ENCODE measurements around the gene LENG8. TPM values are rescaled to one million over a fixed set of nuclear protein-coding genes. Genes with fewer than 3 reads are reported as not detected.

The LENG8 gene
- total and polyA plus RNA-seq, 2 of the 4 experiments (the other 2 are of a cell fraction) = 21.1 to 93.9 TPM

DNA sequence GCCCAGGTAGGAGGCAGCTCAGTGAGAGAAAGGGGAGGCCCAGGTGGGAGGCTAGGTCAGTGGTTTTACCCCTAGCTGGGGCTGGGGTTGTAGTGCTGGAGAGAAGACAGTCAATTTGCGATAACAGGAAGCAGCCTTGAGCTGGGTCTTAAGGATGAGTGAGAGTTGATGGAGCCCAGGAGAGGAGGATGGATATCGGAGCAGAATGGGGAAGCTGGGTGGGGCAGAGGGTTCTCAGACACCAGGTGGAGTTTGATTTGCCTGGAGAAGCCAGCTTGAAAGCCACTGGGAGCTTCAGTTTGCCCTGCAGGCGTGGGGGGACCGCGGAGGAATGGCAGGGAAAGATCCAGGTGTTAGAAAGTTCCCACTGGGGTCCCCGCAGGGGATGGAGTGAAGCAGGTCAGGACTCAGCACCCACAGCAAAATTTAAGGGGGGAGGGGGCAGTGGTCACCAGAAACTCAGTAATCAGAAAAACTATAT lies 24.9 kb downstream of the LENG8 start:
- dilution Hi-C loops (cut with HindIII; ENCODE audit: low sequenced_read_pairs, unreplicated experiment) (no loop called here), intact Hi-C loops (cut with micrococcal nuclease) (loop anchor here (10.0 kb wide), 1 partner anchor 591 kb away; the partner anchor contains the start of gene RDH13), in situ Hi-C loops (cut with MboI; ENCODE audit: low sequenced_read_pairs) (loop anchor here (25.0 kb wide), 4 partner anchors 362 to 1663 kb away; partner anchors contain the start of genes NAT14, NDUFA3, OSCAR and PRPF31)
- CTCF ChIA-PET = interaction anchor here (1.4 kb wide), 1 partner anchor 8 kb away, joined by 4 read pairs; no protein-coding TSS in a partner anchor
- TF ChIP-seq MXI1 (IDR thresholded peaks at IDR 0.05; ENCODE audit: borderline replicate concordance, low read depth, low read length) = no peak
- no TSS peak for BruUV-seq (replicated peaks)
- DNase-seq (no peak), ATAC-seq (ENCODE audit: low read depth) (no peak)
- Histone ChIP-seq H2BK15ac (ENCODE audit: low read depth, low read length) (peak overlapping the region; percentile 70; the same call in 1 of the 3 replicates), H3K18ac (ENCODE audit: low read depth, low read length) (peak overlapping the region; percentile 54; the same call in 1 of the 2 replicates), H3K9me1 (ENCODE audit: insufficient read depth, low read length) (peaks cover 4% of the 10 kb centered on the region; the same call in 1 of the 2 replicates), H3K4me3 (ENCODE audit: insufficient read depth, low read depth, low read length) (no peak overlapping the region), H2BK20ac (ENCODE audit: low read depth, low read length) (peak overlapping the region; percentile 12; the same call in 1 of the 2 replicates), H2BK5ac (ENCODE audit: low read depth, low read length, poor library complexity, severe bottlenecking) (peak overlapping the region; percentile 53), H3K4me1 (ENCODE audit: control insufficient read depth, insufficient read depth, low read length) (peaks cover 12% of the 10 kb centered on the region), H2BK120ac (ENCODE audit: low read depth, low read length) (peak overlapping the region; percentile 53), H4K20me1 (ENCODE audit: insufficient read depth, low read length) (no peaks in the 10 kb centered on the region), H3K23ac (ENCODE audit: low read depth, low read length) (peak overlapping the region; percentile 34; the same call in 1 of the 2 replicates), H2AK5ac (ENCODE audit: low read depth, low read length) (peak overlapping the region; percentile 90), H3K56ac (ENCODE audit: extremely low read depth, insufficient read depth, low read length) (no peak overlapping the region), H3K27me3 (ENCODE audit: control insufficient read depth, insufficient read depth, low read length) (0 out of 2 replicates have a peak, but pooled peaks cover 2% of the 10 kb centered on the region), H3K9me3 (ENCODE audit: control insufficient read depth, insufficient read depth, low read length) (no peaks in the 10 kb centered on the region), H3K9ac (ENCODE audit: low read depth, low read length) (peak overlapping the region; percentile 78; the same call in 1 of the 2 replicates), H3K14ac (replicated peaks; ENCODE audit: low read depth, low read length) (peak overlapping the region; percentile 41), H4K8ac (ENCODE audit: low read depth in 2 of 2, low read length in 2 of 2) (peak overlapping the region; percentile 68 to 96; a peak in 3 of 4 replicates), H4K91ac (ENCODE audit: insufficient read depth, low read depth, low read length) (peak overlapping the region; percentile 38), H3K4me2 (ENCODE audit: low read depth, low read length) (peak overlapping the region; percentile 94), H3K27ac (ENCODE audit: insufficient read depth, low read length) (peak overlapping the region; percentile 86), H2AK9ac (replicated peaks; ENCODE audit: low read depth, low read length, poor library complexity) (peak overlapping the region; percentile 94), H3K79me1 (ENCODE audit: low read depth in 1 of 2, low read length in 2 of 2) (peaks cover 0 to 7% of the 10 kb centered on the region in 2 experiments; a peak in 1 of 4 replicates), H2AFZ (replicated peaks; ENCODE audit: low read length, poor library complexity) (peak overlapping the region; percentile 88), H3K4ac (ENCODE audit: low read depth, low read length) (peak overlapping the region; percentile 83), H4K5ac (ENCODE audit: low read depth, low read length) (peak overlapping the region; percentile 68), H3K36me3 (ENCODE audit: control insufficient read depth, insufficient read depth, low read length) (no peaks in the 10 kb centered on the region; the same call in 1 of the 2 replicates)
- no CpG with 5 or more reads among the region's 6 CpGs for WGBS, 2 experiments (ENCODE audit: extremely low coverage in 2 of 2, insufficient read length in 1 of 2)
- POLR2A ChIA-PET (ENCODE audit: unreplicated experiment) = interaction anchor here (1.4 kb wide), 1 partner anchor 25 kb away, joined by 3 read pairs; the partner anchor contains the start of gene LENG8

All from IMR-90 (cell line).